ENCODE data around the gene COBL. TPM values are rescaled to one million over a fixed set of nuclear protein-coding genes. Genes with fewer than 3 reads are reported as not detected.

Gene COBL
- total RNA-seq, 1 experiment from 2014 or later, result 8.6 TPM

- H3K27ac ChIP-seq (ENCODE audit: low read length), result no peak overlapping the region
- H3K4me3 ChIP-seq (ENCODE audit: low read length), result no peak overlapping the region
- peak; percentile 93 for ATAC-seq
- ChIA-PET POLR2A (ENCODE audit: unreplicated experiment) (interaction anchor here (0.5 to 0.7 kb wide), 3 partner anchors 87 to 894 kb away, joined by 4 to 6 read pairs (median 4); no protein-coding TSS in a partner anchor), CTCF (interaction anchor here (0.8 kb wide), 1 partner anchor 115 kb away, joined by 3 read pairs; no protein-coding TSS in a partner anchor)
- H4K20me1 ChIP-seq (ENCODE audit: low read length), result no peaks in the 10 kb centered on the region
- H3K9ac ChIP-seq (ENCODE audit: low read length), result no peak overlapping the region
- intact Hi-C loops (cut with micrococcal nuclease), result loop anchor here (1.0 kb wide), 1 partner anchor 23 kb away; no protein-coding TSS in a partner anchor
- no TSS peak for BruUV-seq (replicated peaks)
- no peaks in the 10 kb centered on the region for H3K9me2 ChIP-seq (replicated peaks; ENCODE audit: low read length)
- DNase-seq, result peak; percentile 90
- no peaks in the 10 kb centered on the region for H3K27me3 ChIP-seq (ENCODE audit: low read length)
- peak overlapping the region; percentile 32 for H3K4me2 ChIP-seq (ENCODE audit: low read length)
- H3K79me2 ChIP-seq (ENCODE audit: low read length), result no peaks in the 10 kb centered on the region
- no peaks in the 10 kb centered on the region for H3F3A ChIP-seq (ENCODE audit: low read length, unreplicated experiment)
- no peaks in the 10 kb centered on the region for H3K9me3 ChIP-seq (ENCODE audit: low read length)
- H3K4me1 ChIP-seq (ENCODE audit: insufficient read depth, low read length), result peaks cover 19% of the 10 kb centered on the region
- no peaks in the 10 kb centered on the region for H3K36me3 ChIP-seq (ENCODE audit: low read depth, low read length)
- H2AFZ ChIP-seq (ENCODE audit: low read length), result peak overlapping the region; percentile 23; the same call in 1 of the 2 replicates
- no peak for TF ChIP-seq CTCF (conservative IDR thresholded peaks at IDR 0.05; ENCODE audit: low read depth, low read length)
- no peak for TF ChIP-seq EZH2 (IDR thresholded peaks at IDR 0.05; ENCODE audit: low read length, unreplicated experiment)
- no peak for TF ChIP-seq EZH2phosphoT487 (IDR thresholded peaks at IDR 0.05; ENCODE audit: borderline replicate concordance, low read length)
Measured at GRCh38 chr7:51340029-51340838, 23.6 kb upstream of the COBL start.

GRCh38 chr7:51335057-51335456, 18.4 kb upstream of the COBL start:
- H3F3A ChIP-seq (ENCODE audit: low read length, unreplicated experiment), result no peaks in the 10 kb centered on the region
- no peaks in the 10 kb centered on the region for H3K9me2 ChIP-seq (replicated peaks; ENCODE audit: low read length)
- TF ChIP-seq EZH2 (IDR thresholded peaks at IDR 0.05; ENCODE audit: low read length, unreplicated experiment), result no peak
- TF ChIP-seq EZH2phosphoT487 (IDR thresholded peaks at IDR 0.05; ENCODE audit: borderline replicate concordance, low read length), result no peak
- TF ChIP-seq CTCF (conservative IDR thresholded peaks at IDR 0.05; ENCODE audit: low read depth, low read length), result no peak
- ChIA-PET CTCF (no interaction called here), POLR2A (ENCODE audit: unreplicated experiment) (no interaction called here)
- no peaks in the 10 kb centered on the region for H3K36me3 ChIP-seq (ENCODE audit: low read depth, low read length)
- no peaks in the 10 kb centered on the region for H3K79me2 ChIP-seq (ENCODE audit: low read length)
- peaks cover 3% of the 10 kb centered on the region for H3K4me1 ChIP-seq (ENCODE audit: insufficient read depth, low read length)
- no peaks in the 10 kb centered on the region for H3K27me3 ChIP-seq (ENCODE audit: low read length)
- H3K9me3 ChIP-seq (ENCODE audit: low read length), result no peaks in the 10 kb centered on the region
- no peak overlapping the region for H3K9ac ChIP-seq (ENCODE audit: low read length)
- ATAC-seq, result no peak
- no peak overlapping the region for H3K4me2 ChIP-seq (ENCODE audit: low read length)
- intact Hi-C loops (cut with micrococcal nuclease), result no loop called here
- no peak for DNase-seq
- no peak overlapping the region for H2AFZ ChIP-seq (ENCODE audit: low read length)
- no peak overlapping the region for H3K27ac ChIP-seq (ENCODE audit: low read length)
- no peaks in the 10 kb centered on the region for H4K20me1 ChIP-seq (ENCODE audit: low read length)
- no TSS peak for BruUV-seq (replicated peaks)
- no peak overlapping the region for H3K4me3 ChIP-seq (ENCODE audit: low read length)

DNA sequence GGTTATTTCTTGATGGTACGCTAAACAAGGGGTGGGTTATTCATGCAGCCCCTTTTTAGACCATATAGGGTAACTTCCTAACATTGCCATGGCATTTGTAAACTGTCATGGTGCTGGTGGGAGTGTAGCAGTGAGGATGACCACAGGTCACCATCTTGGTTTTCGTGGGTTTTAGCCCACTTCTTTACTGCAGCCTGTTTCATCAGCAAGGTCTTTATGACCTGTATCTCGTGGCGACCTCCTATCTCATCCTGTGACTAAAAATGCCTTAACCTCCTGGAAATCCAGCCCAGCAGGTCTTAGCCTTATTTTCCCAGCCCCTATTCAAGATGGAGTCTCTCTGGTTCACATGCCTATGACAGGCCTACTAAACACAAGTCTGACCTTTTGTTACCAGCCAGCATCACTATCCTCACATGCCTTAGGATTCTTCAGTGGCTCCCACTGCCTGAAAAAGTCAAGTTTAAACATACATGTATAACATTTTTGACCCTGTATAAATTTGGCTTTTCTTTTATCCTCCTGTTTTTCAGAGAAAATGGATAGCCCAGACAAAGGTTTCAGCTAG, 13.2 kb upstream of the COBL start:
- CTCF ChIA-PET, result no interaction called here

More for the DNA sequence above, 13.2 kb upstream of the COBL start:
- POLR2A ChIA-PET (ENCODE audit: unreplicated experiment), result no interaction called here
- Histone ChIP-seq H3F3A (ENCODE audit: low read length, unreplicated experiment) (no peaks in the 10 kb centered on the region), H3K4me3 (ENCODE audit: low read length) (no peak overlapping the region), H3K27ac (ENCODE audit: low read length) (no peak overlapping the region), H3K9ac (ENCODE audit: low read length) (no peak overlapping the region), H2AFZ (ENCODE audit: low read length) (no peak overlapping the region), H3K9me2 (replicated peaks; ENCODE audit: low read length) (no peaks in the 10 kb centered on the region), H3K27me3 (ENCODE audit: low read length) (no peaks in the 10 kb centered on the region), H3K79me2 (ENCODE audit: low read length) (no peaks in the 10 kb centered on the region), H3K4me1 (ENCODE audit: insufficient read depth, low read length) (no peaks in the 10 kb centered on the region), H4K20me1 (ENCODE audit: low read length) (no peaks in the 10 kb centered on the region), H3K4me2 (ENCODE audit: low read length) (no peak overlapping the region), H3K36me3 (ENCODE audit: low read depth, low read length) (no peaks in the 10 kb centered on the region), H3K9me3 (ENCODE audit: low read length) (no peaks in the 10 kb centered on the region)
- intact Hi-C loops (cut with micrococcal nuclease), result no loop called here
- no peak for ATAC-seq
- BruUV-seq (replicated peaks), result no TSS peak
- TF ChIP-seq EZH2phosphoT487 (IDR thresholded peaks at IDR 0.05; ENCODE audit: borderline replicate concordance, low read length) (no peak), CTCF (conservative IDR thresholded peaks at IDR 0.05; ENCODE audit: low read depth, low read length) (no peak)
- DNase-seq, result no peak

Measured in PC-3 (cell line).